HepG2 (cell line): ENCODE data around the gene TRIP4. TPM values are rescaled to one million over a fixed set of nuclear protein-coding genes. Genes with fewer than 3 reads are reported as not detected.

Experiments
- CREB1 ChIP-seq, 2 experiments: fragments of 450-650 bp in 1 of 2; IDR thresholded peaks; 2 replicates each; pipeline ENCODE4 v1.6.1; 2016 to 2017; ENCODE audit warnings: control low read depth in 1 of 2, mild to moderate bottlenecking in 1 of 2, missing compliant biosample characterization in 1 of 2, missing genetic modification characterization in 1 of 2
- EED ChIP-seq: sonication (generic); formaldehyde crosslinking; IDR thresholded peaks from 2 replicates; pipeline ENCODE4 v1.5.0; 2020; ENCODE audit warnings: mild to moderate bottlenecking, missing genetic modification reagents
- GPN1 ChIP-seq: sonication (generic); formaldehyde crosslinking; IDR thresholded peaks from 2 replicates; pipeline ENCODE4 v1.5.1; 2020; ENCODE audit warnings: missing genetic modification reagents, borderline replicate concordance
- MXI1 ChIP-seq: IDR thresholded peaks from 3 replicates; pipeline ENCODE4 v1.6.1; 2012; ENCODE audit warnings: low read depth, low read length, inconsistent platforms, borderline replicate concordance
- NFAT5 ChIP-seq: sonication (generic); formaldehyde crosslinking; IDR thresholded peaks from 2 replicates; pipeline ENCODE4 v1.4.0; 2020; ENCODE audit warnings: missing genetic modification reagents
- RXRB ChIP-seq: IDR thresholded peaks from 2 replicates; pipeline ENCODE4 v1.6.1; 2016; ENCODE audit warnings: borderline replicate concordance, missing genetic modification reagents, missing compliant biosample characterization
- WIZ ChIP-seq: sonication (generic); formaldehyde crosslinking; IDR thresholded peaks from 2 replicates; pipeline ENCODE4 v1.5.1; 2020; ENCODE audit warnings: mild to moderate bottlenecking, missing genetic modification reagents
- ZMYM4 ChIP-seq: sonication (generic); formaldehyde crosslinking; IDR thresholded peaks from 2 replicates; pipeline ENCODE4 v1.8.1; 2023; ENCODE audit warnings: mild to moderate bottlenecking, missing genetic modification reagents
- ZNF260 ChIP-seq: sonication (generic); formaldehyde crosslinking; IDR thresholded peaks from 2 replicates; pipeline ENCODE4 v1.4.0; 2020; ENCODE audit warnings: missing genetic modification reagents, low read depth, mild to moderate bottlenecking, borderline replicate concordance
- ZNF33A ChIP-seq: sonication (generic); formaldehyde crosslinking; IDR thresholded peaks from 2 replicates; pipeline ENCODE4 v1.5.1; 2020; ENCODE audit warnings: missing genetic modification reagents, mild to moderate bottlenecking, moderate library complexity, borderline replicate concordance
- ZNF761 ChIP-seq: sonication (generic); formaldehyde crosslinking; conservative IDR thresholded peaks from 2 replicates; pipeline ENCODE4 v1.4.0; 2020; ENCODE audit warnings: mild to moderate bottlenecking, missing genetic modification reagents
- ZNF816 ChIP-seq: sonication (generic); formaldehyde crosslinking; IDR thresholded peaks from 2 replicates; pipeline ENCODE4 v1.8.0; 2022; ENCODE audit warnings: missing genetic modification reagents, mild to moderate bottlenecking, borderline replicate concordance
- ZNF841 ChIP-seq: sonication (generic); formaldehyde crosslinking; IDR thresholded peaks from 2 replicates; pipeline ENCODE4 v1.8.1; 2023; ENCODE audit warnings: missing genetic modification reagents, borderline replicate concordance
- ZSCAN9 ChIP-seq: IDR thresholded peaks from 2 replicates; pipeline ENCODE4 v1.6.1; 2016; ENCODE audit warnings: borderline replicate concordance
- polyA plus RNA-seq, 8 experiments: library from polyadenylated mRNA; depleted of rRNA in 3 of 8; stranded (reverse) in 7 of 8; unstranded in 1 of 8; fragments of >200 nt; fragmentation: Illumina TruSeq in 4 of 8; extraction: Trizol in 4 of 8; gene quantifications; 2 replicates each; pipeline versions ENCODE4 v1.2.1 to v1.2.3, GENCODE V29; 2011 to 2016; ENCODE audit warnings: low read depth in 4 of 8, missing spikeins in 1 of 8, mixed read lengths in 1 of 8; ENCODE audit not compliant: insufficient read depth in 1 of 8
- total RNA-seq, 5 experiments: library from RNA; depleted of rRNA; stranded (reverse); fragments of >200 nt; fragmentation: Illumina TruSeq; extraction: Trizol; gene quantifications; 2 replicates each; pipeline ENCODE4 v1.2.3, GENCODE V29; 2016; ENCODE audit warnings: low read depth in 1 of 5
- TF ChIP-seq, protein P1 (sequence below): sonication (generic); formaldehyde crosslinking; IDR thresholded peaks from 2 replicates; pipeline ENCODE4 v1.4.0; 2020; ENCODE audit warnings: mild to moderate bottlenecking, missing genetic modification reagents
- TF ChIP-seq, protein P2 (sequence below): sonication (generic); formaldehyde crosslinking; IDR thresholded peaks from 2 replicates; pipeline ENCODE4 v1.4.0; 2020; ENCODE audit warnings: missing genetic modification reagents, mild to moderate bottlenecking, borderline replicate concordance
- TF ChIP-seq, protein P3 (sequence below): sonication (generic); formaldehyde crosslinking; IDR thresholded peaks from 2 replicates; pipeline ENCODE4 v1.4.0; 2020; ENCODE audit warnings: missing genetic modification reagents; ENCODE audit errors: not compliant biosample characterization

Gene TRIP4
- total and polyA plus RNA-seq, 2 of the 13 experiments (the other 11 are each of a cell fraction or from before 2014, with no cell fraction given): 7.1 to 11.8 TPM

GRCh38 chr15:64460206-64460723, 72.6 kb downstream of the TRIP4 start, which contains the start of gene ZNF609 (continued):
- TF ChIP-seq ZNF260 (no peak), ZNF33A (no peak), ZNF816 (CRISPR knock-in tag) (no peak), ZNF761 (CRISPR knock-in tag) (0 out of 2 replicates have a peak, but pooled peaks have one; percentile 68), NFAT5 (peak; percentile 44; the same call in 1 of the 2 replicates), MXI1 (peak; percentile 51; the same call in 1 of the 3 replicates), ZMYM4 (CRISPR knock-in tag) (peak; percentile 84), CREB1 (IDR thresholded peaks at IDR 0.05) (no peak), CREB1 (CRISPR knock-in tag; IDR thresholded peaks at IDR 0.05) (no peak), RXRB (CRISPR knock-in tag) (peak; percentile 36; the same call in 1 of the 2 replicates), GPN1 (CRISPR knock-in tag) (no peak), EED (CRISPR knock-in tag) (no peak), ZNF841 (CRISPR knock-in tag) (no peak; the same call in 1 of the 2 replicates), ZSCAN9 (CRISPR knock-in tag) (peak; percentile 77; the same call in 1 of the 2 replicates), WIZ (CRISPR knock-in tag) (no peak)
- TF ChIP-seq, protein P1, sequence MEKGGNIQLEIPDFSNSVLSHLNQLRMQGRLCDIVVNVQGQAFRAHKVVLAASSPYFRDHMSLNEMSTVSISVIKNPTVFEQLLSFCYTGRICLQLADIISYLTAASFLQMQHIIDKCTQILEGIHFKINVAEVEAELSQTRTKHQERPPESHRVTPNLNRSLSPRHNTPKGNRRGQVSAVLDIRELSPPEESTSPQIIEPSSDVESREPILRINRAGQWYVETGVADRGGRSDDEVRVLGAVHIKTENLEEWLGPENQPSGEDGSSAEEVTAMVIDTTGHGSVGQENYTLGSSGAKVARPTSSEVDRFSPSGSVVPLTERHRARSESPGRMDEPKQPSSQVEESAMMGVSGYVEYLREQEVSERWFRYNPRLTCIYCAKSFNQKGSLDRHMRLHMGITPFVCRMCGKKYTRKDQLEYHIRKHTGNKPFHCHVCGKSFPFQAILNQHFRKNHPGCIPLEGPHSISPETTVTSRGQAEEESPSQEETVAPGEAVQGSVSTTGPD (CRISPR knock-in tag): no peak
- TF ChIP-seq, protein P2, sequence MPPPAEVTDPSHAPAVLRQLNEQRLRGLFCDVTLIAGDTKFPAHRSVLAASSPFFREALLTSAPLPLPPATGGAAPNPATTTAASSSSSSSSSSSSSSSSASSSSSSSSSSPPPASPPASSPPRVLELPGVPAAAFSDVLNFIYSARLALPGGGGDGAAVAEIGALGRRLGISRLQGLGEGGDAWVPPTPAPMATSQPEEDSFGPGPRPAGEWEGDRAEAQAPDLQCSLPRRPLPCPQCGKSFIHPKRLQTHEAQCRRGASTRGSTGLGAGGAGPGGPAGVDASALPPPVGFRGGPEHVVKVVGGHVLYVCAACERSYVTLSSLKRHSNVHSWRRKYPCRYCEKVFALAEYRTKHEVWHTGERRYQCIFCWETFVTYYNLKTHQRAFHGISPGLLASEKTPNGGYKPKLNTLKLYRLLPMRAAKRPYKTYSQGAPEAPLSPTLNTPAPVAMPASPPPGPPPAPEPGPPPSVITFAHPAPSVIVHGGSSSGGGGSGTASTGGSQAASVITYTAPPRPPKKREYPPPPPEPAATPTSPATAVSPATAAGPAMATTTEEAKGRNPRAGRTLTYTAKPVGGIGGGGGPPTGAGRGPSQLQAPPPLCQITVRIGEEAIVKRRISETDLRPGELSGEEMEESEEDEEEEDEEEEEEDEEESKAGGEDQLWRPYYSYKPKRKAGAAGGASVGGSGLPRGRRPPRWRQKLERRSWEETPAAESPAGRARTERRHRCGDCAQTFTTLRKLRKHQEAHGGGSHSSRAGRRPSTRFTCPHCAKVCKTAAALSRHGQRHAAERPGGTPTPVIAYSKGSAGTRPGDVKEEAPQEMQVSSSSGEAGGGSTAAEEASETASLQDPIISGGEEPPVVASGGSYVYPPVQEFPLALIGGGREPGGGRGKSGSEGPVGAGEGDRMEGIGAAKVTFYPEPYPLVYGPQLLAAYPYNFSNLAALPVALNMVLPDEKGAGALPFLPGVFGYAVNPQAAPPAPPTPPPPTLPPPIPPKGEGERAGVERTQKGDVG (CRISPR knock-in tag): no peak
- TF ChIP-seq, protein P3, sequence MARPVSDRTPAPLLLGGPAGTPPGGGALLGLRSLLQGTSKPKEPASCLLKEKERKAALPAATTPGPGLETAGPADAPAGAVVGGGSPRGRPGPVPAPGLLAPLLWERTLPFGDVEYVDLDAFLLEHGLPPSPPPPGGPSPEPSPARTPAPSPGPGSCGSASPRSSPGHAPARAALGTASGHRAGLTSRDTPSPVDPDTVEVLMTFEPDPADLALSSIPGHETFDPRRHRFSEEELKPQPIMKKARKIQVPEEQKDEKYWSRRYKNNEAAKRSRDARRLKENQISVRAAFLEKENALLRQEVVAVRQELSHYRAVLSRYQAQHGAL (CRISPR knock-in tag): no peak
